K562 (cell line): ENCODE measurements around the gene SCFD2. TPM values are rescaled to one million over a fixed set of nuclear protein-coding genes. Genes with fewer than 3 reads are reported as not detected.
A peak's percentile ranks its signal among the peaks of the same experiment; 100 is the strongest.

Experiments
- BDP1 ChIP-seq: IDR thresholded peaks from 3 replicates; pipeline ENCODE4 v1.6.1; 2011; ENCODE audit not compliant: insufficient read length, insufficient read depth
- CBX8 ChIP-seq: fragments of 200-600 bp; sonication (generic); IDR thresholded peaks from 2 replicates; pipeline ENCODE4 v1.6.1; 2012; ENCODE audit warnings: borderline replicate concordance, mixed run types, low read depth, mild to moderate bottlenecking, moderate library complexity, mixed read lengths, low read length, control low read depth, inconsistent platforms; ENCODE audit not compliant: poor library complexity, severe bottlenecking; ENCODE audit errors: extremely low read depth
- CCAR2 ChIP-seq: fragments of 200-400 bp; formaldehyde crosslinking; IDR thresholded peaks from 2 replicates; pipeline ENCODE4 v1.6.1; 2017; ENCODE audit warnings: mild to moderate bottlenecking, low read depth, low read length
- PHF20 ChIP-seq: fragments of 450-650 bp; IDR thresholded peaks from 2 replicates; pipeline ENCODE4 v1.6.1; 2018; ENCODE audit not compliant: partially characterized antibody
- RFX5 ChIP-seq: IDR thresholded peaks from 2 replicates; pipeline ENCODE4 v1.6.1; 2011; ENCODE audit warnings: low read depth, mild to moderate bottlenecking, improper control_type of control experiment, low read length
- SETDB1 ChIP-seq: IDR thresholded peaks from one replicate; pipeline ENCODE4 v1.6.1; 2012; ENCODE audit warnings: low read length, control low read depth, inconsistent platforms
- YY1 ChIP-seq, 3 experiments: IDR thresholded peaks; 2 replicates each; pipeline ENCODE4 v1.6.1; 2011; ENCODE audit warnings: low read length in 2 of 3, mild to moderate bottlenecking in 2 of 3, moderate library complexity in 2 of 3, borderline replicate concordance in 1 of 3, control low read depth in 1 of 3, low read depth in 1 of 3; ENCODE audit not compliant: insufficient read depth in 3 of 3, insufficient replicate concordance in 2 of 3, control insufficient read depth in 1 of 3, insufficient read length in 1 of 3; ENCODE audit errors: extremely low read depth in 1 of 3
- polyA plus RNA-seq, 8 experiments: library from polyadenylated mRNA; depleted of rRNA in 4 of 8; stranded (reverse) in 5 of 8; unstranded in 3 of 8; fragments of >200 nt; fragmentation: Nextera tagmentation in 2 of 8; fragmentation: Illumina TruSeq in 1 of 8; extraction: Ambion mirVana in 2 of 8; extraction: Trizol in 1 of 8; gene quantifications; 2 replicates each; pipeline versions ENCODE4 v1.2.1 to v1.2.3, GENCODE V29; 2011 to 2014; ENCODE audit warnings: inconsistent platforms in 1 of 8, missing spikeins in 1 of 8
- total RNA-seq, 7 experiments: library from RNA; depleted of rRNA in 6 of 7; stranded (reverse); fragments of >200 nt in 6 of 7; fragmentation: Illumina TruSeq in 2 of 7; extraction: Trizol in 2 of 7; gene quantifications; 2 replicates each; pipeline versions ENCODE4 v1.2.1 to v1.2.3, GENCODE V29; 2011 to 2021; ENCODE audit warnings: low replicate concordance in 1 of 7
- TF ChIP-seq, protein P1 (sequence below): sonication (generic); formaldehyde crosslinking; IDR thresholded peaks from 2 replicates; pipeline ENCODE4 v1.4.0; 2020; ENCODE audit warnings: mild to moderate bottlenecking, missing genetic modification reagents
- TF ChIP-seq, protein P2 (sequence below): fragments of 250-450 bp; sonication (Bioruptor Pico); IDR thresholded peaks from 2 replicates; pipeline ENCODE4 v1.8.0; 2021; ENCODE audit warnings: mild to moderate bottlenecking, moderate library complexity
- TF ChIP-seq, protein P3 (sequence below): fragments of 250-450 bp; sonication (Bioruptor Pico); IDR thresholded peaks from 2 replicates; pipeline ENCODE4 v1.4.0; 2020; ENCODE audit warnings: mild to moderate bottlenecking
- TF ChIP-seq, protein P4 (sequence below): sonication (generic); formaldehyde crosslinking; IDR thresholded peaks from 2 replicates; pipeline ENCODE4 v1.8.1; 2023; ENCODE audit warnings: mild to moderate bottlenecking, missing genetic modification reagents
- TF ChIP-seq, protein P5 (sequence below): IDR thresholded peaks from 3 replicates; pipeline ENCODE4 v1.6.1; 2011; ENCODE audit warnings: borderline replicate concordance, mild to moderate bottlenecking, moderate library complexity; ENCODE audit not compliant: insufficient read length; ENCODE audit errors: extremely low read depth
- TF ChIP-seq, protein P6 (sequence below): sonication (generic); formaldehyde crosslinking; IDR thresholded peaks from 2 replicates; pipeline ENCODE4 v1.8.0; 2022; ENCODE audit warnings: missing genetic modification reagents, mild to moderate bottlenecking, moderate library complexity, borderline replicate concordance

Gene SCFD2
- total and polyA plus RNA-seq, 9 of the 15 experiments (the other 6 are each of a cell fraction or from before 2014, with no cell fraction given): 5.7 to 30.3 (median 22.8) TPM

DNA sequence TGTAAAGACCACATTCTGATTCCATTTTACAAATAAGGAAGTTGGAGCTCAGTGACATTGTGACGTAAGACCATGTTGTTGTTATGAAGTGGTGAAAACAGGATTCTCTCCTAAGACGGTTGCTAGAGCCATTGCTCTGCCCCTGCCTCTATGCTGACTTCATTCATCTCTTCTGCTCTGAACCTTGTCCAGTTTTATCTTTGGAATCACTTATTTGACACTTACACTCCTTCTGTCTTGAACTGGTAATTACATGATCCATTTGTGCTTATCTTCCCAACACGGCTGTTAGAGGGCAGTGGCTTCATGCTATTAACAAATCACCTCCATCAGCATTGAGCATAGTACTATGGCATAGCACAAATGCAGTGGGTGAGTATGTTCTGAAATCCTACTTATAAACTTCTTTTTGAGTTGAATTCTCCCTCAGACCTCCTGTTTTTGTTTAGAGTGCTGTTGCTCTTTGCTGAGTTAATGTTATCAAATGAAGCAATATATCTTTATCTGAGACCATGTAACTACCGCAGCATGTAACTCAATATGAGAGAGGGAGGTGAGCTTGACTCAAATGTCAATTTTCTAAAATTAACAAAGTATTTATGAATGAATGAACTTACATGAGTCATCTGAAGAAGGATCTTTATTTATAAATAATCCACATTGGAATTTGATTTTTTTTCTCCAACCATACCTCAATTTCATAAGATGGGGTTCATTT, 326.0 kb downstream of the SCFD2 start (continued):
- TF ChIP-seq SETDB1 (no peak), CCAR2 (no peak), YY1 (IDR thresholded peaks at IDR 0.05; ENCODE audit: borderline replicate concordance in 1 of 3, control insufficient read depth in 1 of 3, extremely low read depth in 1 of 3, insufficient read depth in 3 of 3, insufficient read length in 1 of 3, insufficient replicate concordance in 2 of 3, low read depth in 1 of 3, low read length in 2 of 3) (no peak), RFX5 (no peak), BDP1 (no peak), CBX8 (no peak), PHF20 (peak; percentile 20)
- TF ChIP-seq, protein P1, sequence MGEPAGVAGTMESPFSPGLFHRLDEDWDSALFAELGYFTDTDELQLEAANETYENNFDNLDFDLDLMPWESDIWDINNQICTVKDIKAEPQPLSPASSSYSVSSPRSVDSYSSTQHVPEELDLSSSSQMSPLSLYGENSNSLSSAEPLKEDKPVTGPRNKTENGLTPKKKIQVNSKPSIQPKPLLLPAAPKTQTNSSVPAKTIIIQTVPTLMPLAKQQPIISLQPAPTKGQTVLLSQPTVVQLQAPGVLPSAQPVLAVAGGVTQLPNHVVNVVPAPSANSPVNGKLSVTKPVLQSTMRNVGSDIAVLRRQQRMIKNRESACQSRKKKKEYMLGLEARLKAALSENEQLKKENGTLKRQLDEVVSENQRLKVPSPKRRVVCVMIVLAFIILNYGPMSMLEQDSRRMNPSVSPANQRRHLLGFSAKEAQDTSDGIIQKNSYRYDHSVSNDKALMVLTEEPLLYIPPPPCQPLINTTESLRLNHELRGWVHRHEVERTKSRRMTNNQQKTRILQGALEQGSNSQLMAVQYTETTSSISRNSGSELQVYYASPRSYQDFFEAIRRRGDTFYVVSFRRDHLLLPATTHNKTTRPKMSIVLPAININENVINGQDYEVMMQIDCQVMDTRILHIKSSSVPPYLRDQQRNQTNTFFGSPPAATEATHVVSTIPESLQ: no peak
- TF ChIP-seq, protein P2, sequence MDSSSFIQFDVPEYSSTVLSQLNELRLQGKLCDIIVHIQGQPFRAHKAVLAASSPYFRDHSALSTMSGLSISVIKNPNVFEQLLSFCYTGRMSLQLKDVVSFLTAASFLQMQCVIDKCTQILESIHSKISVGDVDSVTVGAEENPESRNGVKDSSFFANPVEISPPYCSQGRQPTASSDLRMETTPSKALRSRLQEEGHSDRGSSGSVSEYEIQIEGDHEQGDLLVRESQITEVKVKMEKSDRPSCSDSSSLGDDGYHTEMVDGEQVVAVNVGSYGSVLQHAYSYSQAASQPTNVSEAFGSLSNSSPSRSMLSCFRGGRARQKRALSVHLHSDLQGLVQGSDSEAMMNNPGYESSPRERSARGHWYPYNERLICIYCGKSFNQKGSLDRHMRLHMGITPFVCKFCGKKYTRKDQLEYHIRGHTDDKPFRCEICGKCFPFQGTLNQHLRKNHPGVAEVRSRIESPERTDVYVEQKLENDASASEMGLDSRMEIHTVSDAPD (CRISPR knock-in tag): no peak
- TF ChIP-seq, protein P3, sequence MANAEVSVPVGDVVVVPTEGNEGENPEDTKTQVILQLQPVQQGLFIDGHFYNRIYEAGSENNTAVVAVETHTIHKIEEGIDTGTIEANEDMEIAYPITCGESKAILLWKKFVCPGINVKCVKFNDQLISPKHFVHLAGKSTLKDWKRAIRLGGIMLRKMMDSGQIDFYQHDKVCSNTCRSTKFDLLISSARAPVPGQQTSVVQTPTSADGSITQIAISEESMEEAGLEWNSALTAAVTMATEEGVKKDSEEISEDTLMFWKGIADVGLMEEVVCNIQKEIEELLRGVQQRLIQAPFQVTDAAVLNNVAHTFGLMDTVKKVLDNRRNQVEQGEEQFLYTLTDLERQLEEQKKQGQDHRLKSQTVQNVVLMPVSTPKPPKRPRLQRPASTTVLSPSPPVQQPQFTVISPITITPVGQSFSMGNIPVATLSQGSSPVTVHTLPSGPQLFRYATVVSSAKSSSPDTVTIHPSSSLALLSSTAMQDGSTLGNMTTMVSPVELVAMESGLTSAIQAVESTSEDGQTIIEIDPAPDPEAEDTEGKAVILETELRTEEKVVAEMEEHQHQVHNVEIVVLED (CRISPR knock-in tag): no peak
- TF ChIP-seq, protein P4, sequence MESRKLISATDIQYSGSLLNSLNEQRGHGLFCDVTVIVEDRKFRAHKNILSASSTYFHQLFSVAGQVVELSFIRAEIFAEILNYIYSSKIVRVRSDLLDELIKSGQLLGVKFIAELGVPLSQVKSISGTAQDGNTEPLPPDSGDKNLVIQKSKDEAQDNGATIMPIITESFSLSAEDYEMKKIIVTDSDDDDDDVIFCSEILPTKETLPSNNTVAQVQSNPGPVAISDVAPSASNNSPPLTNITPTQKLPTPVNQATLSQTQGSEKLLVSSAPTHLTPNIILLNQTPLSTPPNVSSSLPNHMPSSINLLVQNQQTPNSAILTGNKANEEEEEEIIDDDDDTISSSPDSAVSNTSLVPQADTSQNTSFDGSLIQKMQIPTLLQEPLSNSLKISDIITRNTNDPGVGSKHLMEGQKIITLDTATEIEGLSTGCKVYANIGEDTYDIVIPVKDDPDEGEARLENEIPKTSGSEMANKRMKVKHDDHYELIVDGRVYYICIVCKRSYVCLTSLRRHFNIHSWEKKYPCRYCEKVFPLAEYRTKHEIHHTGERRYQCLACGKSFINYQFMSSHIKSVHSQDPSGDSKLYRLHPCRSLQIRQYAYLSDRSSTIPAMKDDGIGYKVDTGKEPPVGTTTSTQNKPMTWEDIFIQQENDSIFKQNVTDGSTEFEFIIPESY: no peak
- TF ChIP-seq, protein P5, sequence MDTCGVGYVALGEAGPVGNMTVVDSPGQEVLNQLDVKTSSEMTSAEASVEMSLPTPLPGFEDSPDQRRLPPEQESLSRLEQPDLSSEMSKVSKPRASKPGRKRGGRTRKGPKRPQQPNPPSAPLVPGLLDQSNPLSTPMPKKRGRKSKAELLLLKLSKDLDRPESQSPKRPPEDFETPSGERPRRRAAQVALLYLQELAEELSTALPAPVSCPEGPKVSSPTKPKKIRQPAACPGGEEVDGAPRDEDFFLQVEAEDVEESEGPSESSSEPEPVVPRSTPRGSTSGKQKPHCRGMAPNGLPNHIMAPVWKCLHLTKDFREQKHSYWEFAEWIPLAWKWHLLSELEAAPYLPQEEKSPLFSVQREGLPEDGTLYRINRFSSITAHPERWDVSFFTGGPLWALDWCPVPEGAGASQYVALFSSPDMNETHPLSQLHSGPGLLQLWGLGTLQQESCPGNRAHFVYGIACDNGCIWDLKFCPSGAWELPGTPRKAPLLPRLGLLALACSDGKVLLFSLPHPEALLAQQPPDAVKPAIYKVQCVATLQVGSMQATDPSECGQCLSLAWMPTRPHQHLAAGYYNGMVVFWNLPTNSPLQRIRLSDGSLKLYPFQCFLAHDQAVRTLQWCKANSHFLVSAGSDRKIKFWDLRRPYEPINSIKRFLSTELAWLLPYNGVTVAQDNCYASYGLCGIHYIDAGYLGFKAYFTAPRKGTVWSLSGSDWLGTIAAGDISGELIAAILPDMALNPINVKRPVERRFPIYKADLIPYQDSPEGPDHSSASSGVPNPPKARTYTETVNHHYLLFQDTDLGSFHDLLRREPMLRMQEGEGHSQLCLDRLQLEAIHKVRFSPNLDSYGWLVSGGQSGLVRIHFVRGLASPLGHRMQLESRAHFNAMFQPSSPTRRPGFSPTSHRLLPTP: no peak
- TF ChIP-seq, protein P6, sequence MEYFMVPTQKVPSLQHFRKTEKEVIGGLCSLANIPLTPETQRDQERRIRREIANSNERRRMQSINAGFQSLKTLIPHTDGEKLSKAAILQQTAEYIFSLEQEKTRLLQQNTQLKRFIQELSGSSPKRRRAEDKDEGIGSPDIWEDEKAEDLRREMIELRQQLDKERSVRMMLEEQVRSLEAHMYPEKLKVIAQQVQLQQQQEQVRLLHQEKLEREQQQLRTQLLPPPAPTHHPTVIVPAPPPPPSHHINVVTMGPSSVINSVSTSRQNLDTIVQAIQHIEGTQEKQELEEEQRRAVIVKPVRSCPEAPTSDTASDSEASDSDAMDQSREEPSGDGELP: no peak
